22Rv1 (cell line): Measurements from ENCODE around the gene INHA.

Experiments used
- CTCF ChIP-seq: fragments of 450-650 bp; IDR thresholded peaks from 2 replicates; pipeline ENCODE4 v1.5.1; 2017; ENCODE audit warnings: mild to moderate bottlenecking
- ZFX ChIP-seq: fragments of 450-650 bp; IDR thresholded peaks from 2 replicates; pipeline ENCODE4 v1.6.1; 2017; ENCODE audit warnings: antibody characterized with exemption, borderline replicate concordance

- TF ChIP-seq CTCF = no peak
- TF ChIP-seq ZFX = no peak
These were observed 15.7 kb upstream of the INHA start for GRCh38 chr2:219556413-219556812.
